Kidney tubule cell (primary cell): ENCODE results near the gene HSPB8.

Source experiments
- DNase-seq: peaks from one replicate; pipeline ENCODE4 v3.0.0-alpha.2; 2018; ENCODE audit warnings: low spot score

The HSPB8 gene

DNA sequence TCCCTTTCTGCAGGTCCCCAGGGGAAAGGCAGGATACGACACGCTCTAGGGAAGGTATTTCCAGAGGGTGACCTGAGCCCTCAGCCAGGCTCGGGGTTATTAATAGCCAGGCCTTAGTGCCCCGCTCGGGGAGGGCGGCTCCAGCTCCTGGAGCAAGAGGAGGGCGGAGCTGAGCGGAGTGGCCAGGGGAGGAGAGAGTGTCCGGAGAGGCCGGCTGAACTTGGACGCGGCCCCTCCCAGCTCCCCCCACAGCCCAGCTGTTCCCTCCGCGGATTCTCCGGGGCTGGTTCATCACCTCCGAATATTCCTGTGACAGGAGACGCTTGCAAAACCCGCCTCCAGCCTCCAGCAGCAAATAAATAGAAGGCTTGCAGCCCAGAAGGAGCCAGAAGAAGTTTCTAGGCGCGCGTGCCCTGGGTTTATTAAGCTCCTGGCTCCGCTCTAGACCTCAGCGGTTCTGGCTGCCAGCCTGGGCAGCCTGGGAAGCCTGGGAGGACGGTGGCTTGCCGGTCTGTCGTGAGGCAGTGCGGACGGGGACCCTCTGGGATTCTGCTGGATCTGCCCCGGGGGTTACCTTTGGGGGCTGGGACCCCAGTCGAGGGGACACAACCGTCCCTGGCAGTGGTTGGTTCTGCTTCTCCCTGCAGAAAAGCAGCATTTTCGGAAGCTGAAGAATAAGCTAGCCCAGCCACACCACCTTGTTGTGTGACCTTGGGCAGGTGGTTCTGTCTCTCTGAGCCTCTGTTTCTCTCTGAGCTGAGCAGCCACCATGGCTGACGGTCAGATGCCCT is at the start of gene HSPB8:
TSS of gene HSPB8 (plus strand) at position 388 of the 791 bp plus-strand sequence. CDS start at position 770, 382 bp downstream.
- DNase-seq: peak; percentile 97

- DNase-seq: no peak
Observed at GRCh38 chr12:119129827-119130434, 48.8 kb upstream of the HSPB8 start.

- no peak for DNase-seq
Observed at GRCh38 chr12:119130523-119130922, 48.2 kb upstream of the HSPB8 start.

GRCh38 chr12:119134284-119135072 is 44.3 kb upstream of the HSPB8 start:
- DNase-seq: no peak

DNA sequence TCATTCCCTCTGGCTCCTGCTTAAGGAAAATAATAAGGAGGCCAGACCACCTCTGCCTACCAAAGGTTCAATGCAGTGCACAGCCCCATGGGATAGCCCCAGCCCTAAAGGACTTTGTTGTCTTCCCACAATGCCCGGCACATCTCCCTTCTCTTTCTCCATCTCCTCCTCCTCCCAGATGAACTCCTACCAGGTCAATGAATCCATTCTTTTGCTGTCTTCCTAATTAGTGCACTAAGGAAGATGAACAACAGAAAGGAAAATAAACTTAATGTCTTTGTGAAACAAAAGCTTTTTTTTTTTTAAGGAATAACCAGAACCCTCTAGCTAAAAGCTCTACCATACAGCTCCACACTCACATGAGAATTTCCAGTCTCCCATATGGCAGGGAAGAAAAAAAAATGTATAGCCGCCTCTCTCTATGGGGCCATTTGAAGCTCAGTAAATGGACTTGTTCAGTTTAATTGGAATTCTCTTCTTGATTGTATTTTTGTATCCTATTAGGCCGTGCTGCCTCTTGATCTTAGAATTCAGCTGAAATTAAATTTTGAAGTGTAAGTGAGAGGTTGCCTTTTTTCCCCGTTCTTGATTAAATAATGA is 41.8 kb upstream of the HSPB8 start:
- no peak for DNase-seq

GRCh38 chr12:119139448-119139847 is 39.3 kb upstream of the HSPB8 start:
- DNase-seq: no peak

DNA sequence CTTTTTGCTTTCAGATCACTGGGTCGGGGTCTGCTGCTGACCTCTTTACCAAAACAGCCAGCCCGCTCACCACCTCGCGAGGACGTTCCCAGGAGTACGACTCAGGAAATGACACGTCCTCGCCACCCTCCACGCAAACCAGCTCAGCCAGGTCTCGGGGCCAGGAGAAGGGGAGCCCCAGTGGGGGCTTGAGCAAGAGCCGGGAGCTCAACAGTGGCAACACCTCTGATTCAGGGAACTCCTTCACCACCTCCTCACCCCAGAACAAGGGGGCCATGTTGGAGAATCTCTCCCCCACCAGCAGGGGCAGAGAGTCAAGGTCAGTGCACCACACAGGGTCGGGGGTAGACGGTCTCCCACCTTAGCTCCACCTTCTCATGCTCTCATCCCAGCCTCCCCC is 33.4 kb upstream of the HSPB8 start:
- no peak for DNase-seq

- no peak for DNase-seq
Observed at GRCh38 chr12:119147847-119148448, 30.8 kb upstream of the HSPB8 start.

DNA sequence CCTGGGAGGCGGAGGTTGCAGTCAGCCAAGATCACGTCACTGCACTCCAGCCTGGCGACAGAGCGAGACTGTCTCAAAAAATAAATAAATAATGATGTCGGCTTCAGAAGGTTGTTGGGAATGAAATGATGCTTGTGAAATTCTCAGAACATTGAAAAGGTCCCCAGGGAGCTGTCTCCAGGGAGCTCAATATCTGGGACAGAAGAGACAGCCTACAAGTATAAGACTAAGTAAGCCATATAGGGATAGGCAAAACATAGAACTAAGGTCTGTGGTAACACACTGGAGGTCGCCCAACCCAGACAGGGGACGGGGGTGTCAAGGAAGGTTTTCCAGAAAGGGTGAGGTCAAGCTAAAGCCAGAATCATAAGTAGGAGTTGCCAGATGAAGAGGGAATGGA is 29.5 kb upstream of the HSPB8 start:
- DNase-seq: no peak

DNA sequence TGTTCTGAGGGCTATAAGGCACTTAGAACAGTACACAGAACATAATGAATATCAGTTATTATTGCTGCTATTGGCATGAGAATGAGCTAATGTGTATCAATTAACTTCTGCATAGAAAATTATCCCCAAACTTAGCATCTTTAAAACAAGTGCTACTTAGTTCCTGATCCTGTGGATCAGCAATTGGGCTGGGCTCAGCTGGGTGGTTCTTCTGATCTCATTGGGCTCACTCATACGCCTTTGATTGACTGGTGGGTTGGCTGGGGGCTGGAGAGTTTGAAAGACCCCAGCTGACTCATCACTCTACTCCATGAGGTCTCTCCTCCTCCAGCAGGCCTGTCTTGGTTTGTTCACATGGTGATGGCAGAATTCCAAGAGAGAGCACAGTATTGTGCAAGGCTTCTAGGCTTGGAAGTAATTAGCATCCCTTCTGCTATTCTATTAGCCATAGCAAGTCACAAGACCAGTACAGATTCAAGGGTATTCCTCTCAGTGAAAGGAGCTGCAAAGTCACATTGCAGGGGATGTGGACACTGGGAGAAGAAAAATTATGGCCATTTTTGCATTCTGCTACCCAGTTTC is 27.2 kb upstream of the HSPB8 start:
- DNase-seq: no peak

DNA sequence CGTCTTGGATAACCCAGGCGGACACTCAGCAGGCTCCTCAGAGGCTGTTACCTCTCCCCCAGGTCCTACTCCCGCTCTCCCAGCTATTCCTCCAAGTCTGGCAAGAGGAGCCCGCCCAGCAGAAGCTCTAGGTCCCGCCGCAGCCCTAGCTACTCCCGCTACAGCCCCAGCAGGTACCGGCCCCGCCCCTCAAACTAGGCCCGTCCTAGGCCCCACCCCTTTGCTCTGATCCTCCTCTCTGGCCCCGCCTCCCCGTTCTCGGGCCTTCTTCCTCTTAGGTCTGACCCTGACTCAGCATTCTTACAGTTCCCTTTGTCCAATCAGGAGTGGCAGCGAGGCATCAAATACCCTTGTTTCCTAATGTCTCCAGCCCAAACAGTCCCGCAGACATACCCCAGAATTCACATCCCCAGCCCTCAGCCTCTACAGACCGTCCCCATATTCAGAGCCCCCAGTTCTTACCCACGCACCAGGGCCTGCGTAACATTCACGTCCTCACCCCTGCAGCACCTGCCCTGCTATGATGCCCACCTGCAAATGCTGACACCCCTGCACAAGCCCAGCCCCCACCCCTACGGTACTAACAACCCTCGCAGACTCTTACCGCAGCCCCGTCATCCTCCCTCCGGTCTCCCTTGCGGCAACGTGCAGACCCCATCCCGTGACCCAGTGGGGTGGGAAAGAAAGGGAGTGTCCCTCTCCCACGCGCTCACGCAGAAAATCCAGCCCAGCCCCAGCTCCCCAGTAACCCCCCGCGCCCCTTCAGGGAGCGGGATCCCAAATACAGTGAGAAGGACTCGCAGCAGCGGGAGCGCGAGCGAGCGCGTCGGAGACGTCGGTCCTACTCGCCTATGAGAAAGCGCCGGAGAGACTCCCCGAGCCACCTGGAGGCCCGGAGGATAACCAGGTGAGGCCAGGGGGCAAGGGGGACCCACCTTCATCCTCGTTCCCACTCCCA is 25.0 kb upstream of the HSPB8 start:
- peak; percentile 80 for DNase-seq

- DNase-seq: no peak
Observed at GRCh38 chr12:119154435-119154818, 24.3 kb upstream of the HSPB8 start.

GRCh38 chr12:119156401-119157044 is 22.2 kb upstream of the HSPB8 start:
- DNase-seq: no peak

GRCh38 chr12:119157528-119157927 is 21.2 kb upstream of the HSPB8 start:
- no peak for DNase-seq

DNA sequence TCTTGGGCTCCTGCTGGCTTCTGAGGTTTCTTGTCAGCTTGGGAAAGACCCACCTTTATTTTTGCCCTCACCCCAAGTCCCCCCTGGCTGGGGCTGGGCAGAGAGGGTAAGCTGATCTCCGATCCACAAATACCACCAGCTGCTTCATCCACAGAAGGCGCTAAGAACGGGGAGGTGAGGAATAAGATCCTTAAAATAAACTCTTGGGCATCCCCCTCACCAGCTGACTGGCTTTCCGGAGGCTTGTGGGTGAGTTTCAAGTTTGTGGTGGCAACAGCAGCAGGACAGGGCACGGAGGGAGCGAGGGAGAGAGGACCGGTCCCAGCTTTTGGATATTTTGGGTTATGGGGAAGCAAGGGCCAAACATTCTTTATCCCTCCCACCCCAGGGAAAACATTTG is 20.8 kb upstream of the HSPB8 start:
- DNase-seq: no peak

GRCh38 chr12:119158402-119158801 is 20.3 kb upstream of the HSPB8 start:
- no peak for DNase-seq

- DNase-seq: no peak
Observed at GRCh38 chr12:119159844-119160243, 18.9 kb upstream of the HSPB8 start.

- DNase-seq: no peak
Observed at GRCh38 chr12:119167902-119168301, 10.8 kb upstream of the HSPB8 start.

DNA sequence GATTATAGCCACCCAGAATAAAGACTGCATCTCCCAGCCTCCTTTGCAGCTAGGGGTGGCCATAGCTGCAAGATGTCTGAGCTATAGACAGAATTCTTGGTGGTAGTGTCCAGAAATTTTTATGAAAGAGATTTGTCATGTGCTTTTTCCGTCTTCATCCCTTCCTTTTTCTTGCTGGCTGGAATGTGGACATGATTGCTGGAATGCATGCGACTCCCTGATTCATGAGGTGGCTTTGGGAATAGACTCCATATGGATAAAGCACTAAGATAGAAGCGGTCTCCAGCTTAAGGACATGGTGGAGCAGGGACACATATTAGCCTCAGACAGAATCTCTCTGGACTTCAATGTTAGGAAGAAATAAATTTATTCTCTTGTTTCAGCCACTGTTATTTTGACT is 10.0 kb upstream of the HSPB8 start:
- no peak for DNase-seq

DNA sequence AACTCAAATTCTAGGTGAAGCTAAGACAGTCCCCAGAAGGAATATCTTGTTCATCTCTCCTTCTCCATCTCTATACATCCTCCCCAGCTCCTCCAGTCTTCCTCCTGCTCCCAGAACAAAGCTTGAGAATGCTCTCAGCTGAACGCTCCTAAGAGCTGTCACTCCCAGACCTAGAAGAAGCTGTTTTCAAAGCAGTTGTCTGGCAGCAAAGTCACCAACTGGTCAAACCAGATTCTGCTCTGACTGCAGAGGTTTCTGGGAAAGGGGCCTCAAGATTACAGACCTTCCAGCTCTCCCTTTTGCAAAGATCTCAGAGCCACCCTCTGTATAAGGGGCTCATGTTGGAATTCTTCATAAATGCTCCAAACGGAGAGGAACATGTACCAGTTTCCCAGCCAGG is 9.6 kb upstream of the HSPB8 start:
- DNase-seq: no peak
